ENCODE results near the gene CYTH4. TPM values are rescaled to one million over a fixed set of nuclear protein-coding genes. Genes with fewer than 3 reads are reported as not detected.

Gene CYTH4
- total RNA-seq, 1 donor from 2014 or later = not detected

DNA sequence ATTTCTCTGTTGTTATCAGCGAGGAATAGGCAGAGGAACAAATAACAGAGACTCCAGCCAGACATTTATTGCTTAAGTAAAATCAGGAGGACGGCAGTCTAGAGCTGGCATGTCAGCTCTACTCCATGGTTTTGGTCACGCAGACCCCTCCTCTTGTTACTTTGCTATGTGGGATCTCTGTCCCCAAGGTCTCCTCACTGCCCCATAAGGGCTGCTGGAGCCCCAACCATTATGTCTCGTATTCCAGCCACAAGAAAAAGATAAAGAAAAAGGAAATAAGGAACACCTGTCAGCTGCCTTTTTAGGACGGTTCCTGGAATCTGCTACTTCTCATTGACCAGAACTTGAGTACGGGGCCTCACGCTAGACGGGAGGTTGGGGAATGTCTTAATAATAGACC lies 74.6 kb downstream of the CYTH4 start:
- Histone ChIP-seq H3K79me2 (ENCODE audit: low read depth) (no peaks in the 10 kb centered on the region), H3F3A (ENCODE audit: low read depth) (no peaks in the 10 kb centered on the region), H3K9me3 (ENCODE audit: low read depth) (no peaks in the 10 kb centered on the region), H3K4me1 (peaks cover 4% of the 10 kb centered on the region), H3K27ac (no peak overlapping the region), H2AFZ (replicated peaks) (no peak overlapping the region), H3K4me2 (no peak overlapping the region), H3K36me3 (no peaks in the 10 kb centered on the region), H3K9ac (no peak overlapping the region), H4K20me1 (ENCODE audit: low read depth) (no peaks in the 10 kb centered on the region), H3K4me3 (no peak overlapping the region), H3K27me3 (no peaks in the 10 kb centered on the region)
- no peak for DNase-seq (ENCODE audit: low spot score)
- Mint-ChIP-seq H3K4me1 (peaks cover 10% of the 10 kb centered on the region), H3K9me3 (no peaks in the 10 kb centered on the region), H3K36me3 (no peaks in the 10 kb centered on the region), H3K27me3 (ENCODE audit: insufficient read depth, low read depth) (peaks cover 17% of the 10 kb centered on the region), H3K27ac (no peak overlapping the region), H3K4me3 (no peak overlapping the region)
- no peak for TF ChIP-seq EZH2phosphoT487 (IDR thresholded peaks at IDR 0.05)
- TF ChIP-seq, protein P1, sequence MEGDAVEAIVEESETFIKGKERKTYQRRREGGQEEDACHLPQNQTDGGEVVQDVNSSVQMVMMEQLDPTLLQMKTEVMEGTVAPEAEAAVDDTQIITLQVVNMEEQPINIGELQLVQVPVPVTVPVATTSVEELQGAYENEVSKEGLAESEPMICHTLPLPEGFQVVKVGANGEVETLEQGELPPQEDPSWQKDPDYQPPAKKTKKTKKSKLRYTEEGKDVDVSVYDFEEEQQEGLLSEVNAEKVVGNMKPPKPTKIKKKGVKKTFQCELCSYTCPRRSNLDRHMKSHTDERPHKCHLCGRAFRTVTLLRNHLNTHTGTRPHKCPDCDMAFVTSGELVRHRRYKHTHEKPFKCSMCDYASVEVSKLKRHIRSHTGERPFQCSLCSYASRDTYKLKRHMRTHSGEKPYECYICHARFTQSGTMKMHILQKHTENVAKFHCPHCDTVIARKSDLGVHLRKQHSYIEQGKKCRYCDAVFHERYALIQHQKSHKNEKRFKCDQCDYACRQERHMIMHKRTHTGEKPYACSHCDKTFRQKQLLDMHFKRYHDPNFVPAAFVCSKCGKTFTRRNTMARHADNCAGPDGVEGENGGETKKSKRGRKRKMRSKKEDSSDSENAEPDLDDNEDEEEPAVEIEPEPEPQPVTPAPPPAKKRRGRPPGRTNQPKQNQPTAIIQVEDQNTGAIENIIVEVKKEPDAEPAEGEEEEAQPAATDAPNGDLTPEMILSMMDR (IDR thresholded peaks at IDR 0.05) = no peak

DNA sequence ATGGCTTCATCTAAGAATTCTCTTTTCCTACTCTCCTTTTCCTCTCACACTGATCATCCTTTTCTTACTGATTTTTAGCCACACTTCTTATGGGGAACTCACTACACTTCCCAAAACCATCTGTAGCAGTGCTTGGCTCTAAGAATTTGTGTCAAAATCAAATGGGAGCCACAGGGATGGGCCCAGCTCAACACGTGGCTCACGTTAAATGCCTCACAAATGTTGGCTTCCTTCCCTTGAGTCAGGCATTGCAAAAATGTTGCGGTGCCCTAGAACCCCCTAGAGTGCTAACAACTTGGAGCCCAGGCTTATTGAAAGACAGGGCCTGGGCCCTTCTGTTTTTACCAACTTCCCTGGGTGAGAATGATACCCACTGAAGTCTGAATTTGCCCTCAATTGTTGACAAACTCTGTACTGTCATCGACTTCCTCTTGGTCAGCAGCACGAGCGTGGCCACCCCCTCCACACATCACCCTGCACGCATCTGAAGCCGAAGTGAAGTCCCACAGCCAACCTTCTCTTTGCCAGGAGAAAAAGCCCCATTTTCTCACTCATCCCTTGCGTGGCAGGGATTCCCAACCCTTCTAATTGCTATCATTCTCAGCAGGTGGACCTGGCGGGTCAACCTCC lies 75.3 kb downstream of the CYTH4 start:
- TF ChIP-seq EZH2 (IDR thresholded peaks at IDR 0.05) = no peak
- TF ChIP-seq, protein P1 (IDR thresholded peaks at IDR 0.05) = no peak
- no peak for TF ChIP-seq EZH2phosphoT487 (IDR thresholded peaks at IDR 0.05)
- Histone ChIP-seq H3K4me1 (peaks cover 4% of the 10 kb centered on the region), H3K27me3 (no peaks in the 10 kb centered on the region), H3K79me2 (ENCODE audit: low read depth) (no peaks in the 10 kb centered on the region), H3F3A (ENCODE audit: low read depth) (no peaks in the 10 kb centered on the region), H3K27ac (no peak overlapping the region), H3K4me2 (no peak overlapping the region), H3K36me3 (no peaks in the 10 kb centered on the region), H3K9me3 (ENCODE audit: low read depth) (no peaks in the 10 kb centered on the region), H2AFZ (replicated peaks) (no peak overlapping the region), H3K9ac (no peak overlapping the region), H3K4me3 (no peak overlapping the region), H4K20me1 (ENCODE audit: low read depth) (no peaks in the 10 kb centered on the region)
- Mint-ChIP-seq H3K4me3 (no peak overlapping the region), H3K27me3 (ENCODE audit: insufficient read depth, low read depth) (peaks cover 16% of the 10 kb centered on the region), H3K36me3 (no peaks in the 10 kb centered on the region), H3K27ac (no peak overlapping the region), H3K9me3 (no peaks in the 10 kb centered on the region), H3K4me1 (peaks cover 10% of the 10 kb centered on the region)
- no peak for DNase-seq (ENCODE audit: low spot score)

DNA sequence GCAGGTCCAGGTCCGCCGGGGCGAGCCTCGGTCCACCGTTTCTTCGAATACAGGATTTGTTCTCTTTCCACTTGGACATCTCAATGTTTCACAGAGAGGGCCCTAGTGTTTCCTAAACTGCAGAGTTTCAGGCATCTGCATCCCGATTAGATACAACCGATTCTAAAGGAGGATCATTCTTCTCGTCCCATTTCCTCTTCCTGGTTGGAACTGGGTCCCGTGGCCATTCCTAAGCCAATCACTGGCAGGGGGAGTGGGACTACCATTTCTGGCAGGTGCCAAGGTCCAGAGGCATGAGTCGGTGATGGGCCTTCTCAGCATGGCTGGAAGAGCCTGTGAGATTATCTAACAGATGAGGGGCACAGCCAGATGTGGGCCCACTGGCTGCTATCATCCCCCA lies 76.1 kb downstream of the CYTH4 start:
- Mint-ChIP-seq H3K9me3 (no peaks in the 10 kb centered on the region), H3K36me3 (no peaks in the 10 kb centered on the region), H3K27ac (no peak overlapping the region), H3K27me3 (ENCODE audit: insufficient read depth, low read depth) (peaks cover 11% of the 10 kb centered on the region), H3K4me3 (no peak overlapping the region), H3K4me1 (peaks cover 8% of the 10 kb centered on the region)
- Histone ChIP-seq H3K4me1 (peaks cover under 1% of the 10 kb centered on the region), H3K9ac (no peak overlapping the region), H3K4me2 (no peak overlapping the region), H3K27ac (no peak overlapping the region), H3K27me3 (no peaks in the 10 kb centered on the region), H3K36me3 (no peaks in the 10 kb centered on the region), H3K79me2 (ENCODE audit: low read depth) (no peaks in the 10 kb centered on the region), H3F3A (ENCODE audit: low read depth) (no peaks in the 10 kb centered on the region), H2AFZ (replicated peaks) (no peak overlapping the region), H3K9me3 (ENCODE audit: low read depth) (no peaks in the 10 kb centered on the region), H4K20me1 (ENCODE audit: low read depth) (no peaks in the 10 kb centered on the region), H3K4me3 (no peak overlapping the region)
- TF ChIP-seq EZH2 (IDR thresholded peaks at IDR 0.05) = no peak
- TF ChIP-seq, protein P1 (IDR thresholded peaks at IDR 0.05) = no peak
- TF ChIP-seq EZH2phosphoT487 (IDR thresholded peaks at IDR 0.05) = no peak
- DNase-seq (ENCODE audit: low spot score) = no peak

All from neural progenitor cell (in vitro differentiated cells).